OCI-LY1 (cell line): Measurements from ENCODE around the gene RPL26.

Experiments used
- H2AFZ ChIP-seq: fragments of 200-600 bp; sonication (generic), shearing (Covaris generic); 2 replicates; pipeline ENCODE4 v1.6.0; 2014; ENCODE audit warnings: antibody characterized with exemption, mild to moderate bottlenecking, low read length
- H3F3A ChIP-seq: fragments of 200-600 bp; sonication (generic), shearing (Covaris generic); 2 replicates; pipeline ENCODE4 v1.6.0; 2014; ENCODE audit warnings: mild to moderate bottlenecking, antibody characterized with exemption, low read length, moderate library complexity; ENCODE audit not compliant: insufficient read depth
- H3K27ac ChIP-seq: fragments of 200-600 bp; sonication (generic); 2 replicates; pipeline ENCODE4 v1.5.1; 2014; ENCODE audit warnings: low read length, mixed run types, mild to moderate bottlenecking, low read depth; ENCODE audit not compliant: poor library complexity, severe bottlenecking
- H3K27me3 ChIP-seq: fragments of 200-600 bp; sonication (generic); 2 replicates; pipeline ENCODE4 v1.6.0; 2014; ENCODE audit warnings: antibody characterized with exemption, mild to moderate bottlenecking, low read length, moderate library complexity; ENCODE audit not compliant: insufficient read depth
- H3K36me3 ChIP-seq: fragments of 200-600 bp; sonication (generic); 2 replicates; pipeline ENCODE4 v1.6.1; 2014; ENCODE audit warnings: mild to moderate bottlenecking, antibody characterized with exemption, low read length, moderate library complexity, mixed read lengths; ENCODE audit not compliant: insufficient read depth
- H3K4me1 ChIP-seq: fragments of 200-600 bp; sonication (generic); 2 replicates; pipeline ENCODE4 v1.5.1; 2014; ENCODE audit warnings: mild to moderate bottlenecking, low read length, moderate library complexity; ENCODE audit not compliant: insufficient read depth, severe bottlenecking
- H3K4me2 ChIP-seq: fragments of 200-600 bp; sonication (generic), shearing (Covaris generic); 2 replicates; pipeline ENCODE4 v1.6.1; 2014; ENCODE audit warnings: low read length
- H3K4me3 ChIP-seq: fragments of 200-600 bp; sonication (generic); 2 replicates; pipeline ENCODE4 v1.5.1; 2014; ENCODE audit warnings: low read length, low read depth, mild to moderate bottlenecking, mixed read lengths; ENCODE audit not compliant: poor library complexity, severe bottlenecking
- H3K79me2 ChIP-seq: fragments of 200-600 bp; shearing (Covaris generic); 2 replicates; pipeline ENCODE4 v1.6.1; 2016; ENCODE audit warnings: mixed run types, low read length, mixed read lengths; ENCODE audit not compliant: insufficient read depth
- H3K9ac ChIP-seq: fragments of 200-600 bp; sonication (generic), shearing (Covaris generic); 2 replicates; pipeline ENCODE4 v1.6.1; 2014; ENCODE audit warnings: mild to moderate bottlenecking, low read length, mixed read lengths
- H3K9me2 ChIP-seq: fragments of 200-600 bp; sonication (generic), shearing (Covaris generic); 2 replicates; pipeline ENCODE4 v1.6.1; 2014; ENCODE audit warnings: low read depth, mild to moderate bottlenecking, low read length, mixed read lengths
- H3K9me3 ChIP-seq: fragments of 200-600 bp; shearing (Covaris generic); 2 replicates; pipeline ENCODE4 v1.6.1; 2014; ENCODE audit warnings: low read length, mixed read lengths
- H4K20me1 ChIP-seq: fragments of 200-600 bp; sonication (generic), shearing (Covaris generic); 2 replicates; pipeline ENCODE4 v1.6.0; 2016; ENCODE audit warnings: mild to moderate bottlenecking, low read length; ENCODE audit not compliant: insufficient read depth
- CTCF ChIP-seq: fragments of 200-600 bp; sonication (generic), shearing (Covaris generic); IDR thresholded peaks from 2 replicates; pipeline ENCODE4 v1.5.1; 2017; ENCODE audit warnings: mild to moderate bottlenecking, antibody characterized with exemption, low read length, moderate library complexity, mixed read lengths
- EZH2 ChIP-seq: fragments of 200-600 bp; sonication (generic), shearing (Covaris generic); IDR thresholded peaks from 2 replicates; pipeline ENCODE4 v1.8.0; 2017; ENCODE audit warnings: borderline replicate concordance, mixed run types, mild to moderate bottlenecking, antibody characterized with exemption, low read length, moderate library complexity, mixed read lengths

The RPL26 gene

GRCh38 chr17:8372422-8372821 lies 10.6 kb downstream of the RPL26 start:
- H3K9me2 ChIP-seq: no peaks in the 10 kb centered on the region
- peaks cover 7% of the 10 kb centered on the region for H3F3A ChIP-seq
- peaks cover 24% of the 10 kb centered on the region for H3K36me3 ChIP-seq
- no peak overlapping the region for H2AFZ ChIP-seq
- no peaks in the 10 kb centered on the region for H3K79me2 ChIP-seq
- H3K4me2 ChIP-seq: no peak overlapping the region
- H4K20me1 ChIP-seq: no peaks in the 10 kb centered on the region
- no peak overlapping the region for H3K9ac ChIP-seq
- H3K27me3 ChIP-seq: no peaks in the 10 kb centered on the region
- H3K4me1 ChIP-seq: peaks cover 17% of the 10 kb centered on the region
- H3K9me3 ChIP-seq: no peaks in the 10 kb centered on the region
- H3K27ac ChIP-seq: no peak overlapping the region
- no peak overlapping the region for H3K4me3 ChIP-seq
- TF ChIP-seq CTCF (no peak), EZH2 (no peak)

- TF ChIP-seq CTCF: no peak
- no peak for TF ChIP-seq EZH2
- Histone ChIP-seq H3K9ac (no peak overlapping the region), H3K9me2 (no peaks in the 10 kb centered on the region), H2AFZ (no peak overlapping the region), H3K27me3 (no peaks in the 10 kb centered on the region), H3K79me2 (no peaks in the 10 kb centered on the region), H3K9me3 (no peaks in the 10 kb centered on the region), H3K27ac (no peak overlapping the region), H3K36me3 (peaks cover 17% of the 10 kb centered on the region; the same call in 1 of the 2 replicates), H4K20me1 (no peaks in the 10 kb centered on the region), H3K4me3 (no peak overlapping the region), H3K4me1 (peaks cover 11% of the 10 kb centered on the region), H3F3A (peaks cover under 1% of the 10 kb centered on the region; the same call in 1 of the 2 replicates), H3K4me2 (no peak overlapping the region)
These were observed 11.2 kb downstream of the RPL26 start for GRCh38 chr17:8371786-8372185.

- Histone ChIP-seq H3K36me3 (peaks cover 11% of the 10 kb centered on the region; the same call in 1 of the 2 replicates), H3K4me3 (no peak overlapping the region), H3F3A (no peaks in the 10 kb centered on the region), H3K9me3 (no peaks in the 10 kb centered on the region), H3K9ac (no peak overlapping the region), H3K27me3 (no peaks in the 10 kb centered on the region), H3K4me2 (no peak overlapping the region), H3K27ac (no peak overlapping the region), H3K79me2 (no peaks in the 10 kb centered on the region), H2AFZ (no peak overlapping the region), H4K20me1 (no peaks in the 10 kb centered on the region), H3K9me2 (no peaks in the 10 kb centered on the region), H3K4me1 (no peaks in the 10 kb centered on the region)
- TF ChIP-seq CTCF: no peak
- TF ChIP-seq EZH2: no peak
These were observed 13.0 kb downstream of the RPL26 start for GRCh38 chr17:8369944-8370343.
